ENCODE results near the gene TCF23.

The TCF23 gene

GRCh38 chr2:27202854-27203253 lies 54.0 kb downstream of the TCF23 start:
- Histone ChIP-seq H3K9me3 (ENCODE audit: control insufficient read depth, low read length) (no peaks in the 10 kb centered on the region), H3K4me1 (ENCODE audit: control insufficient read depth, insufficient read depth, low read depth, low read length) (no peaks in the 10 kb centered on the region), H2BK120ac (ENCODE audit: low read depth, low read length) (no peak overlapping the region), H3K18ac (ENCODE audit: low read depth in 1 of 2, low read length in 2 of 2) (no peak overlapping the region), H2AK5ac (ENCODE audit: low read length, severe bottlenecking) (no peak overlapping the region), H3K9ac (ENCODE audit: low read length) (no peak overlapping the region), H3K27ac (ENCODE audit: low read length, poor library complexity, severe bottlenecking) (no peak overlapping the region), H3K4me2 (ENCODE audit: low read length, poor library complexity, severe bottlenecking) (no peak overlapping the region), H3K4me3 (ENCODE audit: insufficient read depth in 1 of 2, low read depth in 1 of 2, low read length in 2 of 2) (no peak overlapping the region), H3K23ac (ENCODE audit: low read length in 2 of 2) (no peak overlapping the region), H2BK12ac (ENCODE audit: low read length in 2 of 2) (no peak overlapping the region), H4K8ac (ENCODE audit: low read length) (no peak overlapping the region), H2BK5ac (ENCODE audit: low read depth, low read length, poor library complexity, severe bottlenecking) (no peak overlapping the region), H2AFZ (ENCODE audit: low read depth, low read length) (no peak overlapping the region), H3K79me1 (replicated peaks; ENCODE audit: low read length, poor library complexity, severe bottlenecking) (peaks cover 1% of the 10 kb centered on the region), H2BK15ac (ENCODE audit: low read depth, poor library complexity, severe bottlenecking) (no peak overlapping the region), H4K91ac (ENCODE audit: low read length) (no peak overlapping the region), H3K14ac (ENCODE audit: low read length in 2 of 2) (no peak overlapping the region), H3K27me3 (ENCODE audit: control insufficient read depth in 1 of 2, insufficient read depth in 1 of 2, low read length in 2 of 2) (no peaks in the 10 kb centered on the region), H3K36me3 (ENCODE audit: control insufficient read depth in 1 of 2, insufficient read depth in 2 of 2, low read depth in 1 of 2, low read length in 2 of 2) (peaks cover 60 to 77% of the 10 kb centered on the region in 2 experiments), H3K4ac (ENCODE audit: low read depth in 1 of 2, low read length in 2 of 2) (no peak overlapping the region)
- no peak for DNase-seq
- WGBS: 88% methylated on average over 2 of the region's 2 CpGs

GRCh38 chr2:27203741-27204140 lies 54.9 kb downstream of the TCF23 start:
- 99% methylated on average over 9 of the region's 9 CpGs for WGBS
- Histone ChIP-seq H4K91ac (ENCODE audit: low read length) (no peak overlapping the region), H3K4me2 (ENCODE audit: low read length, poor library complexity, severe bottlenecking) (no peak overlapping the region)

GRCh38 chr2:27204566-27204965 lies 55.8 kb downstream of the TCF23 start:
- H3K9ac ChIP-seq (ENCODE audit: low read length): no peak overlapping the region
- no peak overlapping the region for H3K27ac ChIP-seq (ENCODE audit: low read length, poor library complexity, severe bottlenecking)
- H3K9me3 ChIP-seq (ENCODE audit: control insufficient read depth, low read length): no peaks in the 10 kb centered on the region
- DNase-seq: no peak
- no peak overlapping the region for H2BK5ac ChIP-seq (ENCODE audit: low read depth, low read length, poor library complexity, severe bottlenecking)
- H3K23ac ChIP-seq (ENCODE audit: low read length in 2 of 2): no peak overlapping the region
- H2BK12ac ChIP-seq (ENCODE audit: low read length in 2 of 2): no peak overlapping the region
- WGBS: 97% methylated on average over 8 of the region's 8 CpGs
- H4K8ac ChIP-seq (ENCODE audit: low read length): no peak overlapping the region
- H3K4me2 ChIP-seq (ENCODE audit: low read length, poor library complexity, severe bottlenecking): no peak overlapping the region
- no peak overlapping the region for H2BK120ac ChIP-seq (ENCODE audit: low read depth, low read length)
- H2BK15ac ChIP-seq (ENCODE audit: low read depth, poor library complexity, severe bottlenecking): no peak overlapping the region
- no peak overlapping the region for H3K18ac ChIP-seq (ENCODE audit: low read depth in 1 of 2, low read length in 2 of 2)
- H3K4ac ChIP-seq (ENCODE audit: low read depth in 1 of 2, low read length in 2 of 2): no peak overlapping the region
- H3K4me3 ChIP-seq (ENCODE audit: insufficient read depth in 1 of 2, low read depth in 1 of 2, low read length in 2 of 2): no peak overlapping the region
- no peak overlapping the region for H3K14ac ChIP-seq (ENCODE audit: low read length in 2 of 2)
- no peak overlapping the region for H2AFZ ChIP-seq (ENCODE audit: low read depth, low read length)
- H3K79me1 ChIP-seq (replicated peaks; ENCODE audit: low read length, poor library complexity, severe bottlenecking): peaks cover 8% of the 10 kb centered on the region
- no peak overlapping the region for H2AK5ac ChIP-seq (ENCODE audit: low read length, severe bottlenecking)
- peaks cover 71 to 91% of the 10 kb centered on the region in 2 experiments for H3K36me3 ChIP-seq (ENCODE audit: control insufficient read depth in 1 of 2, insufficient read depth in 2 of 2, low read depth in 1 of 2, low read length in 2 of 2)
- no peak overlapping the region for H4K91ac ChIP-seq (ENCODE audit: low read length)
- no peaks in the 10 kb centered on the region for H3K27me3 ChIP-seq (ENCODE audit: control insufficient read depth in 1 of 2, insufficient read depth in 1 of 2, low read length in 2 of 2)
- H3K4me1 ChIP-seq (ENCODE audit: control insufficient read depth, insufficient read depth, low read depth, low read length): no peaks in the 10 kb centered on the region

More at GRCh38 chr2:27203741-27204140, 54.9 kb downstream of the TCF23 start:
- Histone ChIP-seq H3K27me3 (ENCODE audit: control insufficient read depth in 1 of 2, insufficient read depth in 1 of 2, low read length in 2 of 2) (no peaks in the 10 kb centered on the region), H3K4ac (ENCODE audit: low read depth in 1 of 2, low read length in 2 of 2) (no peak overlapping the region), H3K36me3 (ENCODE audit: control insufficient read depth in 1 of 2, insufficient read depth in 2 of 2, low read depth in 1 of 2, low read length in 2 of 2) (peaks cover 68 to 86% of the 10 kb centered on the region in 2 experiments), H3K79me1 (replicated peaks; ENCODE audit: low read length, poor library complexity, severe bottlenecking) (peaks cover 8% of the 10 kb centered on the region), H3K4me3 (ENCODE audit: insufficient read depth in 1 of 2, low read depth in 1 of 2, low read length in 2 of 2) (no peak overlapping the region), H3K27ac (ENCODE audit: low read length, poor library complexity, severe bottlenecking) (no peak overlapping the region), H3K4me1 (ENCODE audit: control insufficient read depth, insufficient read depth, low read depth, low read length) (no peaks in the 10 kb centered on the region), H2BK12ac (ENCODE audit: low read length in 2 of 2) (no peak overlapping the region), H2AK5ac (ENCODE audit: low read length, severe bottlenecking) (no peak overlapping the region), H3K18ac (ENCODE audit: low read depth in 1 of 2, low read length in 2 of 2) (no peak overlapping the region), H3K9me3 (ENCODE audit: control insufficient read depth, low read length) (no peaks in the 10 kb centered on the region), H2BK15ac (ENCODE audit: low read depth, poor library complexity, severe bottlenecking) (no peak overlapping the region), H2BK5ac (ENCODE audit: low read depth, low read length, poor library complexity, severe bottlenecking) (no peak overlapping the region), H3K23ac (ENCODE audit: low read length in 2 of 2) (no peak overlapping the region), H2AFZ (ENCODE audit: low read depth, low read length) (no peak overlapping the region), H3K9ac (ENCODE audit: low read length) (no peak overlapping the region), H4K8ac (ENCODE audit: low read length) (no peak overlapping the region), H2BK120ac (ENCODE audit: low read depth, low read length) (no peak overlapping the region), H3K14ac (ENCODE audit: low read length in 2 of 2) (no peak overlapping the region)
- no peak for DNase-seq

GRCh38 chr2:27205206-27205605 lies 56.4 kb downstream of the TCF23 start:
- no peak overlapping the region for H4K8ac ChIP-seq (ENCODE audit: low read length)
- 95% methylated on average over 8 of the region's 8 CpGs for WGBS
- DNase-seq: no peak

More at GRCh38 chr2:27205206-27205605, 56.4 kb downstream of the TCF23 start:
- H3K36me3 ChIP-seq (ENCODE audit: control insufficient read depth in 1 of 2, insufficient read depth in 2 of 2, low read depth in 1 of 2, low read length in 2 of 2): peaks cover 70 to 91% of the 10 kb centered on the region in 2 experiments
- H3K4me2 ChIP-seq (ENCODE audit: low read length, poor library complexity, severe bottlenecking): no peak overlapping the region
- no peak overlapping the region for H2BK12ac ChIP-seq (ENCODE audit: low read length in 2 of 2)
- no peaks in the 10 kb centered on the region for H3K9me3 ChIP-seq (ENCODE audit: control insufficient read depth, low read length)
- no peak overlapping the region for H2AK5ac ChIP-seq (ENCODE audit: low read length, severe bottlenecking)
- no peak overlapping the region for H3K14ac ChIP-seq (ENCODE audit: low read length in 2 of 2)
- no peak overlapping the region for H2AFZ ChIP-seq (ENCODE audit: low read depth, low read length)
- H2BK5ac ChIP-seq (ENCODE audit: low read depth, low read length, poor library complexity, severe bottlenecking): no peak overlapping the region
- H3K79me1 ChIP-seq (replicated peaks; ENCODE audit: low read length, poor library complexity, severe bottlenecking): peaks cover 10% of the 10 kb centered on the region
- no peak overlapping the region for H3K4ac ChIP-seq (ENCODE audit: low read depth in 1 of 2, low read length in 2 of 2)
- H4K91ac ChIP-seq (ENCODE audit: low read length): no peak overlapping the region
- no peak overlapping the region for H3K27ac ChIP-seq (ENCODE audit: low read length, poor library complexity, severe bottlenecking)
- no peak overlapping the region for H3K9ac ChIP-seq (ENCODE audit: low read length)
- H3K18ac ChIP-seq (ENCODE audit: low read depth in 1 of 2, low read length in 2 of 2): no peak overlapping the region
- H3K4me1 ChIP-seq (ENCODE audit: control insufficient read depth, insufficient read depth, low read depth, low read length): no peaks in the 10 kb centered on the region
- H3K23ac ChIP-seq (ENCODE audit: low read length in 2 of 2): no peak overlapping the region
- no peak overlapping the region for H2BK15ac ChIP-seq (ENCODE audit: low read depth, poor library complexity, severe bottlenecking)
- no peaks in the 10 kb centered on the region for H3K27me3 ChIP-seq (ENCODE audit: control insufficient read depth in 1 of 2, insufficient read depth in 1 of 2, low read length in 2 of 2)
- no peak overlapping the region for H2BK120ac ChIP-seq (ENCODE audit: low read depth, low read length)
- H3K4me3 ChIP-seq (ENCODE audit: insufficient read depth in 1 of 2, low read depth in 1 of 2, low read length in 2 of 2): no peak overlapping the region
